ENCODE measurements around the gene BHLHA15. TPM values are rescaled to one million over a fixed set of nuclear protein-coding genes. Genes with fewer than 3 reads are reported as not detected.

BHLHA15 gene
- polyA plus RNA-seq, 1 donor (not counting 4 experiments of a cell fraction or from before 2014, with no cell fraction given), result not detected

GRCh38 chr7:98204670-98205069 is 6.6 kb upstream of the BHLHA15 start:
- no peak for TF ChIP-seq EZH2 (IDR thresholded peaks at IDR 0.05; ENCODE audit: low read length)
- TF ChIP-seq CTCF (optimal IDR thresholded peaks at IDR 0.05 in 1 of 3, IDR thresholded peaks at IDR 0.05 in 1 of 3, conservative IDR thresholded peaks at IDR 0.05 in 1 of 3; ENCODE audit: extremely low read depth in 1 of 3, insufficient read depth in 2 of 3, low read length in 3 of 3), result no peak
- Histone ChIP-seq H3K79me2 (ENCODE audit: control insufficient read depth, insufficient read depth, low read length) (peaks cover 5% of the 10 kb centered on the region), H2AFZ (ENCODE audit: control insufficient read depth, low read length) (no peak overlapping the region), H3K4me1 (ENCODE audit: control insufficient read depth, extremely low read depth, insufficient read depth, low read length) (peaks cover 6% of the 10 kb centered on the region), H3K9ac (ENCODE audit: control insufficient read depth, extremely low read depth, insufficient read depth, low read length) (no peak overlapping the region), H3K9me3 (ENCODE audit: control insufficient read depth, low read depth, low read length) (no peaks in the 10 kb centered on the region), H4K20me1 (ENCODE audit: control insufficient read depth, extremely low read depth, insufficient read depth, low read length) (peaks cover 4% of the 10 kb centered on the region), H3K4me2 (ENCODE audit: control insufficient read depth, extremely low read depth, insufficient read depth, low read depth, low read length) (no peak overlapping the region), H3K9me1 (ENCODE audit: control insufficient read depth, extremely low read depth, insufficient read depth, low read length) (peaks cover 5% of the 10 kb centered on the region), H3K36me3 (ENCODE audit: control insufficient read depth in 2 of 2, extremely low read depth in 1 of 2, insufficient read depth in 2 of 2, low read length in 2 of 2) (peaks cover 3 to 14% of the 10 kb centered on the region in 2 experiments), H3K27me3 (ENCODE audit: control insufficient read depth, extremely low read depth, insufficient read depth, low read length) (no peaks in the 10 kb centered on the region), H3K27ac (ENCODE audit: control insufficient read depth, insufficient read depth, low read length) (no peak overlapping the region), H3K4me3 (ENCODE audit: control insufficient read depth in 2 of 3, extremely low read depth in 1 of 3, insufficient read depth in 2 of 3, low read depth in 1 of 3, low read length in 3 of 3) (no peak overlapping the region)
- DNase-seq (ENCODE audit: low read depth, low spot score) (no peak), FAIRE-seq (no peak)
- dilution Hi-C loops (cut with MboI; ENCODE audit: extremely low pct_ligation_motif_present, low sequenced_read_pairs), result no loop called here

DNA sequence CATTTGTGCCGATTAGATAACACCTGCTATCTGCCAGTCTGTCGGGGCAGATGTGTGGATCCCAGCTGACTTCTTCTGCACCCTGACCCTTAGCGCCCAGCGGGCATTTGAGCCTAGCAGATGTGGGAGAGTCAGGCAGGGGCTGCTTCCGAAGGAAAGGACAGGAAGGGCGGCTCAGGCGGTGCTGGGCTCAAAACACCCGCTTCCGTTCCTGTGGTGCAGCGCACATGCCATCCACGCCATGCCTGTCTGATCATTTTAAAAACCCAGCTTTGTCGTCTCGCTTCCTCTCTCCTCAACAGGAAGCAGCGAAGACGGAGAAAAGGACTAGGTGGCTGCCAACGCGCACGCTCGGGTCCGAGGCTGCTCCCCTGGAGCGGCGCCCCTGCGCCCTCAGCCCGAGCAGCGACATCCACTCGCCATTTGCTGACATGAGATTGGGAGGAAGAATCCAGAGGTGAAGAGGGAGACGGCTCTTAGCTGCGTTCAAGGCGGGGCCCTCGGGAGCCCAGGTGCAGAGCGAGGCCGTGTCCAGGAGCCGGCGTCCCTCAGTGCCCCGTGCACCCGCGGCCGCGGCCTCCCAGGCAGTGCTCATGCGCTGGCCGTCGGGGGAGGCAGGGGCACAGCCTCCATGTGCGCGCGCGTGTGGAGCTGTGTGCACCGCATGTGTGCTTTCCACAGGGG is 5.9 kb upstream of the BHLHA15 start:
- Histone ChIP-seq H3K9ac (ENCODE audit: control insufficient read depth, extremely low read depth, insufficient read depth, low read length) (no peak overlapping the region), H3K4me1 (ENCODE audit: control insufficient read depth, extremely low read depth, insufficient read depth, low read length) (peaks cover 6% of the 10 kb centered on the region), H3K9me1 (ENCODE audit: control insufficient read depth, extremely low read depth, insufficient read depth, low read length) (peaks cover 2% of the 10 kb centered on the region), H4K20me1 (ENCODE audit: control insufficient read depth, extremely low read depth, insufficient read depth, low read length) (peaks cover 4% of the 10 kb centered on the region), H3K4me2 (ENCODE audit: control insufficient read depth, extremely low read depth, insufficient read depth, low read depth, low read length) (no peak overlapping the region), H3K79me2 (ENCODE audit: control insufficient read depth, insufficient read depth, low read length) (peaks cover 3% of the 10 kb centered on the region), H2AFZ (ENCODE audit: control insufficient read depth, low read length) (no peak overlapping the region), H3K9me3 (ENCODE audit: control insufficient read depth, low read depth, low read length) (no peaks in the 10 kb centered on the region), H3K27ac (ENCODE audit: control insufficient read depth, insufficient read depth, low read length) (no peak overlapping the region), H3K36me3 (ENCODE audit: control insufficient read depth in 2 of 2, extremely low read depth in 1 of 2, insufficient read depth in 2 of 2, low read length in 2 of 2) (peaks cover 0 to 14% of the 10 kb centered on the region in 2 experiments), H3K27me3 (ENCODE audit: control insufficient read depth, extremely low read depth, insufficient read depth, low read length) (no peaks in the 10 kb centered on the region), H3K4me3 (ENCODE audit: control insufficient read depth in 2 of 3, extremely low read depth in 1 of 3, insufficient read depth in 2 of 3, low read depth in 1 of 3, low read length in 3 of 3) (no peak overlapping the region)
- no peak for TF ChIP-seq EZH2 (IDR thresholded peaks at IDR 0.05; ENCODE audit: low read length)
- TF ChIP-seq CTCF (optimal IDR thresholded peaks at IDR 0.05 in 1 of 3, IDR thresholded peaks at IDR 0.05 in 1 of 3, conservative IDR thresholded peaks at IDR 0.05 in 1 of 3; ENCODE audit: extremely low read depth in 1 of 3, insufficient read depth in 2 of 3, low read length in 3 of 3), result no peak
- DNase-seq (ENCODE audit: low read depth, low spot score) (no peak), FAIRE-seq (no peak)
- dilution Hi-C loops (cut with MboI; ENCODE audit: extremely low pct_ligation_motif_present, low sequenced_read_pairs), result no loop called here
